ENCODE data around the gene HNRNPH2.

Gene HNRNPH2

GRCh38 chrX:101419489-101419888, 11.5 kb downstream of the HNRNPH2 start:
- TF ChIP-seq POLR2A (IDR thresholded peaks at IDR 0.05; ENCODE audit: low read depth, low read length) (no peak), TAF1 (IDR thresholded peaks at IDR 0.05; ENCODE audit: borderline replicate concordance, low read depth, low read length) (no peak), POLR2AphosphoS5 (IDR thresholded peaks at IDR 0.05; ENCODE audit: low read depth, low read length) (no peak)
- no peak for DNase-seq (ENCODE audit: insufficient read length)
- no peak for FAIRE-seq

GRCh38 chrX:101427954-101428353, 19.9 kb downstream of the HNRNPH2 start:
- DNase-seq (ENCODE audit: insufficient read length) (no peak), FAIRE-seq (no peak)
- no peak for TF ChIP-seq POLR2AphosphoS5 (IDR thresholded peaks at IDR 0.05; ENCODE audit: low read depth, low read length)
- no peak for TF ChIP-seq POLR2A (IDR thresholded peaks at IDR 0.05; ENCODE audit: low read depth, low read length)
- no peak for TF ChIP-seq TAF1 (IDR thresholded peaks at IDR 0.05; ENCODE audit: borderline replicate concordance, low read depth, low read length)

- TF ChIP-seq POLR2AphosphoS5 (IDR thresholded peaks at IDR 0.05; ENCODE audit: low read depth, low read length) (no peak), POLR2A (IDR thresholded peaks at IDR 0.05; ENCODE audit: low read depth, low read length) (no peak), TAF1 (IDR thresholded peaks at IDR 0.05; ENCODE audit: borderline replicate concordance, low read depth, low read length) (no peak)
- FAIRE-seq (no peak), DNase-seq (ENCODE audit: insufficient read length) (no peak)
Measured at GRCh38 chrX:101429934-101430333, 21.9 kb downstream of the HNRNPH2 start.

- FAIRE-seq (no peak), DNase-seq (ENCODE audit: insufficient read length) (no peak)
Measured at GRCh38 chrX:101430457-101431078, 22.5 kb downstream of the HNRNPH2 start.

GRCh38 chrX:101442085-101442484, 34.1 kb downstream of the HNRNPH2 start:
- FAIRE-seq = no peak
- DNase-seq (ENCODE audit: insufficient read length) = no peak
- no peak for TF ChIP-seq POLR2AphosphoS5 (IDR thresholded peaks at IDR 0.05; ENCODE audit: low read depth, low read length)
- TF ChIP-seq POLR2A (IDR thresholded peaks at IDR 0.05; ENCODE audit: low read depth, low read length) = no peak
- TF ChIP-seq TAF1 (IDR thresholded peaks at IDR 0.05; ENCODE audit: borderline replicate concordance, low read depth, low read length) = no peak

More at GRCh38 chrX:101430457-101431078, 22.5 kb downstream of the HNRNPH2 start:
- no peak for TF ChIP-seq POLR2A (IDR thresholded peaks at IDR 0.05; ENCODE audit: low read depth, low read length)
- no peak for TF ChIP-seq TAF1 (IDR thresholded peaks at IDR 0.05; ENCODE audit: borderline replicate concordance, low read depth, low read length)
- no peak for TF ChIP-seq POLR2AphosphoS5 (IDR thresholded peaks at IDR 0.05; ENCODE audit: low read depth, low read length)

GRCh38 chrX:101449279-101449678, 41.3 kb downstream of the HNRNPH2 start:
- FAIRE-seq (no peak), DNase-seq (ENCODE audit: insufficient read length) (no peak)
- TF ChIP-seq POLR2A (IDR thresholded peaks at IDR 0.05; ENCODE audit: low read depth, low read length) (no peak), TAF1 (IDR thresholded peaks at IDR 0.05; ENCODE audit: borderline replicate concordance, low read depth, low read length) (no peak), POLR2AphosphoS5 (IDR thresholded peaks at IDR 0.05; ENCODE audit: low read depth, low read length) (no peak)

- no peak for DNase-seq (ENCODE audit: insufficient read length)
- TF ChIP-seq POLR2A (IDR thresholded peaks at IDR 0.05; ENCODE audit: low read depth, low read length) = no peak
- no peak for TF ChIP-seq POLR2AphosphoS5 (IDR thresholded peaks at IDR 0.05; ENCODE audit: low read depth, low read length)
- TF ChIP-seq TAF1 (IDR thresholded peaks at IDR 0.05; ENCODE audit: borderline replicate concordance, low read depth, low read length) = no peak
- FAIRE-seq = no peak
Measured at GRCh38 chrX:101450085-101450484, 42.1 kb downstream of the HNRNPH2 start.

- FAIRE-seq (no peak), DNase-seq (ENCODE audit: insufficient read length) (no peak)
- TF ChIP-seq TAF1 (IDR thresholded peaks at IDR 0.05; ENCODE audit: borderline replicate concordance, low read depth, low read length) = no peak
- no peak for TF ChIP-seq POLR2AphosphoS5 (IDR thresholded peaks at IDR 0.05; ENCODE audit: low read depth, low read length)
- TF ChIP-seq POLR2A (IDR thresholded peaks at IDR 0.05; ENCODE audit: low read depth, low read length) = no peak
Measured at GRCh38 chrX:101450961-101451360, 42.9 kb downstream of the HNRNPH2 start.

- FAIRE-seq = no peak
- TF ChIP-seq POLR2A (IDR thresholded peaks at IDR 0.05; ENCODE audit: low read depth, low read length) (no peak), TAF1 (IDR thresholded peaks at IDR 0.05; ENCODE audit: borderline replicate concordance, low read depth, low read length) (no peak), POLR2AphosphoS5 (IDR thresholded peaks at IDR 0.05; ENCODE audit: low read depth, low read length) (no peak)
- DNase-seq (ENCODE audit: insufficient read length) = no peak
Measured at GRCh38 chrX:101452056-101452455, 44.0 kb downstream of the HNRNPH2 start.

GRCh38 chrX:101460669-101461068, 52.6 kb downstream of the HNRNPH2 start:
- TF ChIP-seq POLR2AphosphoS5 (IDR thresholded peaks at IDR 0.05; ENCODE audit: low read depth, low read length) (no peak), POLR2A (IDR thresholded peaks at IDR 0.05; ENCODE audit: low read depth, low read length) (no peak), TAF1 (IDR thresholded peaks at IDR 0.05; ENCODE audit: borderline replicate concordance, low read depth, low read length) (no peak)
- DNase-seq (ENCODE audit: insufficient read length) (no peak), FAIRE-seq (no peak)

- TF ChIP-seq TAF1 (IDR thresholded peaks at IDR 0.05; ENCODE audit: borderline replicate concordance, low read depth, low read length) (no peak), POLR2A (IDR thresholded peaks at IDR 0.05; ENCODE audit: low read depth, low read length) (no peak), POLR2AphosphoS5 (IDR thresholded peaks at IDR 0.05; ENCODE audit: low read depth, low read length) (no peak)
- no peak for DNase-seq (ENCODE audit: insufficient read length)
- FAIRE-seq = peak; percentile 17
Measured at GRCh38 chrX:101462892-101463291, 54.9 kb downstream of the HNRNPH2 start.

Measured in GM12892 (cell line).